Thyroid gland (tissue), 4 donors: ENCODE measurements around the gene SP4.

ENCODE experiments used
- CTCF ChIP-seq, 6 experiments: fragments of 200-600 bp in 3 of 6; fragments of 450-650 bp in 3 of 6; sonication (generic) in 3 of 6; IDR thresholded peaks; one replicate each; pipeline ENCODE4 v1.5.1; 2016 to 2019; ENCODE audit warnings: antibody characterized with exemption in 6 of 6, mild to moderate bottlenecking in 2 of 6, inconsistent platforms in 1 of 6, moderate library complexity in 1 of 6
- POLR2A ChIP-seq, 2 donors: fragments of 450-650 bp; IDR thresholded peaks; one replicate each; pipeline ENCODE4 v1.6.1; 2017; ENCODE audit warnings: antibody characterized with exemption in 2 of 2, mild to moderate bottlenecking in 2 of 2, moderate library complexity in 1 of 2

GRCh38 chr7:21472029-21472428 is 44.1 kb downstream of the SP4 start:
- no peak for TF ChIP-seq CTCF (IDR thresholded peaks at IDR 0.05)
- TF ChIP-seq POLR2A (IDR thresholded peaks at IDR 0.05): no peak
